SW 1271 (cell line): ENCODE results near the gene DIRAS3.
A peak's percentile ranks its signal among the peaks of the same experiment; 100 is the strongest.
"Not testable (repeated sequence)": the region's sequence is repeated elsewhere in the genome, so short reads cannot be mapped to it uniquely, and the experiment has no call there.

Source experiments
- DNase-seq, 2 experiments: peaks; one replicate each; lab custom pipeline; 2025; lab: John Stamatoyannopoulos, UW

Gene DIRAS3

DNA sequence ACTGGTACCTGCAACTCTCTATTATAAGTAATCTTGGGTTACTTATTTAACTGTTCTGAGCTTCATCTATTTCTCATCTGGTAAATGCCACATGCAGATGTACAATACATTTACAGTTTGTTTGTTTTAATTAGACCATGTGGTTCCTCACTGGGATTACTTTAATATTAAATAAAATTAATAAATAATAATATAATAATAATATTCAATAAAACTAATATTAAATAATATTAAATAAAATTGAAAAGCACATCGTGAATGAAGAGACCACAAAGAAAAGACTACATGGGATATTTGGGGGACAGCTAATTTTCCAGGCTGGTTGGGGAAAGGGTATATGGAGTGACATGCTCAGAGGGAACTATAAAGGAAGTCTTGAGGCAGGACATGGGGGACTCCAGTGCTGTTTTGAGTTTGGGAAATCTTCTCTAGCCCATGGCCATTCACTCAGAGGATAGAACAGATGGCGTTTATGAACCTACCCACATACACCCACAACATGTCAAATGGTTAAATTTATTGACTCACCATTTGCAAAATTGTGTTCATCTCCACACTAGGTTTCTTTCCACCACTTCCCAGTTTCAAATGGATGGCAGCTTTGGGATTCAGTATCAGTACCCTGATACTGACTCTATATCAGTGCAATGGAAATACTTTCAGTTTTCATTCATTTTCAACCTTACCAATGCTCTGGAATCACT is 25.6 kb downstream of the DIRAS3 start:
- DNase-seq = no peak

DNA sequence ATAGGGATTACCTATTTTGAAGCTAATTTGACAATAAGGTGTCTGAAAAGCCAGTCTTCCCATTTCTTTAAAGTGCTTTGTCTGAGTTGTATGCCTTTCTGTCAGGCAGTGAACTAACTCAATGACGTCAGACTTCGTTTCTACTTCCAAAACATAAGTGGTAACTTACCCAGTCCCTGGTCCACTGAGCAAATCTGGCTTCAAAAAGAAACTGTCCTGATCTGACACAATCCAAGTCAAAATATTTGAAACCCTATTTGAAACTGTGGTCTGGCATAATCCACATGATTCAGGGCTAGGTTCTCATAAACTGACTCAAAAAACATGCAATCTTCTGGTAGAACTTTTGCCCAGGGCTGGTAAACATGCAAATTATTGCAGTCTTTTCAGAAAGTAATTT is 34.0 kb downstream of the DIRAS3 start:
- no peak for DNase-seq

DNA sequence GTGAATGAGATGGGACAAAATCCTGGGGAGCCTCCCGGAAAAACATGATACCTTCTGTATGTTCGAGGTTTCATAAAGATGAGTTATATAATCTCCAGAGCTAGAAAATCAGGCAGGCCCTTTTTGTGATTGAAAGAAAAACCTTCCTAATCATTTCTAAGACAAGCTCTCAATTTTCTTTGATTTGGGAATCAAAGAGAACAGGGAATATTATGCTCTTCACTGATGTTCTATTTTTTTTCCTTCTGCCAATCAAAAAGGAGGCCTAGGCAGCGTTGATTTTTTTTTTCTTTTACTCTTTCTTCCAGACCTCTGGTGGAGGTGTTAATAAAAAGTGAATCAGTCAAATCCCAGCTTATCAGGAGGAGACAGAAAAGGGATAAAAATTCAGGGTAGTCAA is 34.5 kb downstream of the DIRAS3 start:
- no peak for DNase-seq

DNA sequence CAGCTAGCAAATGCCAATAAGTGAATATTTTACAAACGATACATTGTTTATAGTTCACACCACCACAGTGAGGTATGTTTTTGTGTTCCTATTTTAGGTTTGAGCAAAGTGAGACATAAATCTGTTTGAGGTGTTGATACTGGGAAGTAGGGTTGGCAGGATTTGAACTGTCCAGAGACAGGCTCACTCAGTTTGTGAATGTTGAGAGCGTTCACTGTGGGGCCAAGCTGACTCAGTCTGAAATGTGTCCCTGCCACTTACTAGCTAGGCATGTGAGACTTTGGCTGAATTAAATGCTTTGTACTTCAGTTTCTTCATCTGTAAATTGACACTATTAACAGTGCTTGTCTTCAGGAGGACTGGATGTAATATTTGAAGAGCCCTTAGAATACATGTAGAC is 35.1 kb downstream of the DIRAS3 start:
- DNase-seq = no peak

GRCh38 chr1:68013351-68013750 is 37.1 kb downstream of the DIRAS3 start:
- DNase-seq = no peak

GRCh38 chr1:68011657-68012375 is 38.6 kb downstream of the DIRAS3 start:
- DNase-seq = no peak

DNA sequence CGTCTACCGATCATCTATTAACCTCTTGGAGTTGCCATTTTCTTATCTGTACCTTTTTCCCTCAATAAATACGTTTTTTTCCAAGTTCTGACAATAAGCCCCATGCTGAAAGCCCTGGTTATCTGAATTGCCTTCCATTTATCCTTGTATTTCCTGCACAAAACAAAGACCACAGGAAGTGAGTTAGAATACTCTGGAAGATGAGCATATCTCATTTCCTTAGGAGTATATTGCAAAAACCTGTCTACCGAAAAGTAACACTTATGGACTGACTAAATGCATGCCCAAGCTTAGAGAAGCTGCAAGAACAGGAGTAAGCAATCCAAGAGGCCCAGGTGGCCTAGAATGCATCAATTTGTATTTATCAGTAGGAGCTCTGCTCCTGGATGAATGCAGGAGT is 39.9 kb downstream of the DIRAS3 start:
- no peak for DNase-seq

- peak in 1 of 2 experiments; percentile 23 for DNase-seq
These were observed 40.3 kb downstream of the DIRAS3 start for GRCh38 chr1:68010090-68010489.

DNA sequence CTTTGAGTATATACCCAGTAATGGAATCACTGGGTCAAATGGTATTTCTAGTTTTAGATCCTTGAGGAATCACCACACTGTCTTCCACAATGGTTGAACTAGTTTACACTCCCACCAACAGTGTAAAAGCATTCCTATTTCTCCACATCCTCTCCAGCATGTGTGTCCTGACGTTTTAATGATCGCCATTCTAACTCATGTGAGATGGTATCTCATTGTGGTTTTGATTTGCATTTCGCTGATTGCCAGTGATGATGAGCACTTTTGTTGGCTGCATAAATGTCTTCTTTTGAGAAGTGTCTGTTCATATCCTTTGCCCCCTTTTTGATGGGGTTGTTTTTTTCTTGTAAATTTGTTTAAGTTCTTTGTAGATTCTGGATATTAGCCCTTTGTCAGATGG is 46.8 kb downstream of the DIRAS3 start:
- not testable (repeated sequence) for DNase-seq

GRCh38 chr1:68000191-68000590 is 50.2 kb downstream of the DIRAS3 start:
- no peak for DNase-seq

GRCh38 chr1:67997746-67998145 is 52.7 kb downstream of the DIRAS3 start:
- no peak for DNase-seq
